ENCODE results near the gene PRKX.

GRCh38 chrX:3603026-3603661 lies 110.3 kb downstream of the PRKX start:
- TF ChIP-seq EZH2 (IDR thresholded peaks at IDR 0.05; ENCODE audit: borderline replicate concordance) (no peak), CTCF (IDR thresholded peaks at IDR 0.05; ENCODE audit: poor library complexity) (no peak), EZH2phosphoT487 (IDR thresholded peaks at IDR 0.05; ENCODE audit: low read depth, severe bottlenecking, unreplicated experiment) (no peak)

Data from hepatocyte (in vitro differentiated cells).